GM19099 (cell line): ENCODE results near the gene RBMS2.

Experiments used
- POLR2A ChIP-seq: IDR thresholded peaks from 3 replicates; pipeline ENCODE4 v1.6.1; 2011; ENCODE audit warnings: low read depth; ENCODE audit not compliant: insufficient read length; ENCODE audit errors: extremely low read depth

RBMS2 gene, protein sequence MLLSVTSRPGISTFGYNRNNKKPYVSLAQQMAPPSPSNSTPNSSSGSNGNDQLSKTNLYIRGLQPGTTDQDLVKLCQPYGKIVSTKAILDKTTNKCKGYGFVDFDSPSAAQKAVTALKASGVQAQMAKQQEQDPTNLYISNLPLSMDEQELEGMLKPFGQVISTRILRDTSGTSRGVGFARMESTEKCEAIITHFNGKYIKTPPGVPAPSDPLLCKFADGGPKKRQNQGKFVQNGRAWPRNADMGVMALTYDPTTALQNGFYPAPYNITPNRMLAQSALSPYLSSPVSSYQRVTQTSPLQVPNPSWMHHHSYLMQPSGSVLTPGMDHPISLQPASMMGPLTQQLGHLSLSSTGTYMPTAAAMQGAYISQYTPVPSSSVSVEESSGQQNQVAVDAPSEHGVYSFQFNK

GRCh38 chr12:56521590-56522371, at the start of gene RBMS2:
RBMS2 (plus strand) TSS chr12:56521820; CDS start chr12:56522024, 204 bp downstream.
- no peak for TF ChIP-seq POLR2A

DNA sequence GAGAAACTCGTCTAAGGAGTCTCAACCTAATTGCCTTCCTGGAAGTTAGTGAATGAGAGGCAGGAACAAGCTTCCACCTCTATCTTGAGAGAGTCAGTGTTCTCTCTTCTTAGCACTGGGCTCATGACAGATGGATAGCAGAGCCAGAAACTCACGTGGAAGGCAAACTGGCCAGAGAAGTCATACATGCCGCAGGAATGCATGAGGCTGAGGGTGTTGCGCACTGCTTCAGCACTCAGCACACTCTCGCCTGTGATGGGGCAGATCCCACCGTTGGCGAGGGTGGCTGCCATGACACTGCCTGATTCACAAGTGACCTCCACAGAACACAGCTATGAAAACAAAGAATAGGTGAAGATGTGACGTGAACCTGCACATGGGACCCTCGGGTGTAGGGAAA, 47.2 kb upstream of the RBMS2 start:
- no peak for TF ChIP-seq POLR2A

GRCh38 chr12:56476143-56476542, 45.5 kb upstream of the RBMS2 start:
- no peak for TF ChIP-seq POLR2A

DNA sequence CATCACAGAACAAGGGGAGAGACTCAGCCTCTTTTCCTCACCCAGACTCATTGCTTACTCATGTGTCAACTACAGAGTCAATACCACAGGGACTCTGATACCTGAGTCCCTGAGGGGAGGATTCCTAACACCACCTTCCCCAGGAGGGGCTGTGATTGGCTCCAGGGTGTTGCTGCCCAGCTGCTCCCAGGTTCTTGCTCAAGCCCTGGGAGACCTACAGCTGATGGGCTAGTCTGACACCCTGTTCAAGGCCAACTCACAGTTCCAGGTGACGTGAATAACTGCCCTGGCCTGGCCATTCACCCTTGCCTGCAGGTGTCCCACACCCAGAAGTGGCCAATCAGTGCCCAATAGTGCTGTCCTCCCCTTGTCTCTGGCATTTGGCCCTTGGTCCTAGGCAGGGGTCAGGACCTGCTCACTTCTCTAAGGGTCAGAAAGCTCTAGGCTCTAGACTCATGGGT, 44.6 kb upstream of the RBMS2 start:
- no peak for TF ChIP-seq POLR2A

DNA sequence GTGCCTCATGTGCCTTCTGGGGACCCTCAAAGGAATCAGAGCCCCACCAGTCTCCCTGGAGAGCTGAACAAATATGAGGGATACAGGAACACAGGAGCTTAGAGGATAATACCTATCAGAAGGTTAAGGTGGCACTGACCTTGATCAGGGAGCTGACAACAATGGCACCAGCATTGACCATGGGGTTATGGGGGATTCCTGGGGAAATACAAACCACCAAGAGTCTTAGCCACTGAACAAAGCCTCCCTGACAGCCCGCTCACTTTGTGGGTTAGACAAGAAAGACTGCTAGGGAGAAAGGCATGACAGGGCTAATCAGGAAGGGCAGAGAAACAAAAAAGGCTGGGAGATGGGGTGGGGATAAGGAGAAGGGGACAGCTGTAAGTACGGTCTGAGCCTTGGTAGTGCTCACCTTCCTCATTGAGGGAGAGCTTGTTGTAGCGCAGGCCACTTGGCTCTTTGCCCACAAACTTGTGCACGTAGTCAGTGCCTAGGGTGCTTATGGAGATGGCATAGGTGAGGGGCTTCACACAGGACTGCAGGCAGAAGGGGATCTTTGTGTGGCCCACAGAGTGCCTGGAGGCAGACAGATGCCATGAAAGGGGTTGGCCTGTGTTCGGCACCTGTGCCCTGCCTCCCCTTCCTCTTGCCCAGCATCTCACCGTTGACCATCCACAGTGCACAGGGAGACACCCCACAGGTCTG, 43.9 kb upstream of the RBMS2 start:
- TF ChIP-seq POLR2A: no peak

DNA sequence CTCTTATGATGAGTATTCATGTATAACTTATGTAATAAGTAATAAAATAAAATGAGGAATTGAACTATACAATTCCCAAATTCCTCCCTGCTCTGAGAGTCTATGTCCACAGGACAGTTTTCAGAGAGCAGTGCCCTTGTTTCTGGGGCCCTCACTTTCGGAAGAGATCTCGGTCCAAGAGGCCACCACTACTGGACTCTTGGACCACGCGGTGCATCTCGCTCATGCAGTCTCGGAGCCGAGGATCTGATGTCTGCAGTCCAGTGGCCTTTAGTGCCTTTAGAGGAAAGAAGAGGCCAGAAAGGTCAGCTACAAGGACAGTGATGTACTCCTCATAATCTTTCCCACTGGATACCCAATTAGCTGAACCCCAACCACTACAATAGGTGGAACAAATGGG, 42.0 kb upstream of the RBMS2 start:
- no peak for TF ChIP-seq POLR2A

GRCh38 chr12:56484566-56484965, 37.1 kb upstream of the RBMS2 start:
- TF ChIP-seq POLR2A: no peak

DNA sequence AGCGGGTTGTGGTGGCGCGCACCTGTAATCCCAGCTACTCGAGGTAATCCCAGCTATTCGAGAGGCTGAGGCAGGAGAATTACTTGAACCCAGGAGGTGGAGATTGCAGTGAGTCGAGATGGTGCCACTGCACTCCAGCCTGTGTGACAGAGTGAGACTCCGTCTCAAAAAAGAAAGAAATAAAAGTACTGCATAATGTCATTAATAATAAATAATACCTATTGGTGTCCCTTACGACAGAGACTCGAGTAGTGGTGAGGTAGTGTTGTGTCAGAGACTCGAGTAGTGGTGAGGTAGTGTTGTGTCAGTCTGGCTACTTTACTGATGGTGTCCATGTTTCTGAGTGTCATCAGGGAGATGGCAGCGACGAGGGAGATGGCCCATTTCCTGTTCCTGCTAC, 34.9 kb upstream of the RBMS2 start:
- TF ChIP-seq POLR2A: no peak

GRCh38 chr12:56487448-56488040, 34.1 kb upstream of the RBMS2 start:
- no peak for TF ChIP-seq POLR2A

DNA sequence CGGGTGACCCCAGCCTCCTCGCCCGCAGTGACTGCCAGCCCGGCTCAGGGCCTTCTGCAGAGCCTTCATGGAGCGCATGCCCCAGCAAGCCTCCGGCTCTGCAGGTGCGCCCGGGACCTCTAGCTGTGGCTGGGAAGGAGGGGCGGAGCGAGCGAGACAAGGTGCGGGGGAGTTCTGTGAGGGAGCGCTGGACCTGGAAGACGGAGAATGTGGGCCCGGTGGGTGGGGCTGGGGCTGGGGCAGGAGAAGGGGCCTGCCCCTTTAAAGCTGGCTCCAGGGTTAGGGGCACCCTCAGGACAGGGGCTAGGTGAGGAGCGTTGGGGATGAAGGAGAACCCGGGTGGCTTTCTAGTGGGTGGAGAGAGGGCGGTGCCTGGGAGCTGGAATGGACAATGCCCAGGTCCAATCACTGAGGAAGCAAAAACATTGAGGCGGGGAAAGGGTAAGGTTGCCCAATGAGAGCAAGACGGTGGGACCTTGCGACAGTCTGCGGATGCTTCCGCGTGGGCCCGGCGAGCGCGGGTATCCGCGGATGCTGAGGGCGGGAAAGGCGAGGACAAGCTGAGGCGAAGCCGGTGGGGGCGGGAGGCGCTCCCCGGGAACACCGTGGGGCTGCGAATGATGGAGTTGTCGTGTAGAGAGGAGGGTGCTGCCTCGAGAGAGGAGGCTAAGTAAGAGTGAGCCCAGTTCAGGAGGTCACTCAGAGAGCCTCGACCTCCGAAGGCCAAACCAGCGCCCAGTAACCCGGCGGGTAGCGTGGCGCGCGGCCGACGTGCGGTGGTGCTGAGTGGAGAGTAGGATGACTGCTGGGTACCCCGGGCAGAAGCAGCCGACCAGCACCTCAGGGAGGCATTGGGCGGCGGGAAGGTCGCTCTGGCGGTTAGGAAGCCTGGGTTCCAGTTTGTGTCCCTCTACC, 33.3 kb upstream of the RBMS2 start, which contains the start of gene GLS2:
TSS of gene GLS2 (minus strand) at position 121 of the 915 bp plus-strand sequence. CDS start at position 78, 43 bp downstream.
- no peak for TF ChIP-seq POLR2A

DNA sequence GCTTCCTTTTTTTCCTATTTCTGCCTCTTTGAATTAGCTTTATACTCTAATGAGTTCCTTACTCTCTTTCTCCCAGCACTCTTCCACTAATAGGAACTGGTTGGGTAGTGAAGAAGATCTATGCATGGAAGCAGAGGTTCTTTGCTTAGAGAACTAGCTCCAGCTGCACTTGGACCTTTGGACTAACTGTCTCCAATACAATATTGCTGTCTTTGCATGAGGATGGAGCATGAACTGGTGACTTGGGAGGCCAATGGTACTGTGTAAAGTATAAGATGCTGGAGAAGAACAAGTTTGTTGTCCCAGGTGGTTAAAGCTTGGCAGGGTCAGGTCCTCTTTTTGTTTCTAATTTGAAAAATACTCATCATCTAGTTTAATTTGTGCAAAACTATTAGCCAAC, 31.3 kb upstream of the RBMS2 start:
- no peak for TF ChIP-seq POLR2A

DNA sequence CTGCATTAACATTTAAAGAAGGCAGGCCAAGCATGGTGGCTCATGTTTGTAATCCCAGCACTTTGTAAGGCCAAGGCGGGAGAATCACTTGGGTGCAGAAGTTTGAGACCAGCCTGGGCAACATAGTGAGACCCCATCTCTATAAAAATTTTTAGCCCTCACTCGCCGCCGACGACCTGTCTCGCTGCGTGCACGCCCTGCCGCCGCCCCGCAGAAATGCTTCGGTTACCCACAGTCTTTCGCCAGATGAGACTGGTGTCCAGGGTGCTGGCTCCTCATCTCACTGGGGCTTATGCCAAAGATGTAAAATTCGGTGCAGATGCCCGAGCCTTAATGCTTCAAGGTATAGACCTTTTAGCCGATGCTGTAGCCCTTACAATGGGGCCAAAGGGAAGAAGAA, 10.8 kb upstream of the RBMS2 start:
- TF ChIP-seq POLR2A: no peak

DNA sequence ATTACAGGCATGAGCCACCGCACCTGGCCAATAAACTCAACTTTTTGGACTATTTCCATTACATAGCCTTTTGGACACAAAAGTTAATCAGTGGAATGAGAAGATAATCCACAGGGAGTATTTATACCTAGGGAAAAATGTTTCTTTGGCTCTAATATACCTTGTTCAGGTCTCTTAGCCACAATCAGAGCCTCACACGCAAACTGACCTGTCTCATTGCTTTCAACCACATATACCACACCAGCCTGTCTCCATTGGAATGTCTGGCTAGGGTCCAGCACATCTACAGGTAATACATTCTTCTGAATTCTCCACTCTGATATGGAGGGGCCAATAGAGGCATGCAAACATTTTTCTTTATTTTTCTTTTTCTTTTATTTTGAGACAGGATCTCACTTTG, 3.8 kb upstream of the RBMS2 start:
- no peak for TF ChIP-seq POLR2A

DNA sequence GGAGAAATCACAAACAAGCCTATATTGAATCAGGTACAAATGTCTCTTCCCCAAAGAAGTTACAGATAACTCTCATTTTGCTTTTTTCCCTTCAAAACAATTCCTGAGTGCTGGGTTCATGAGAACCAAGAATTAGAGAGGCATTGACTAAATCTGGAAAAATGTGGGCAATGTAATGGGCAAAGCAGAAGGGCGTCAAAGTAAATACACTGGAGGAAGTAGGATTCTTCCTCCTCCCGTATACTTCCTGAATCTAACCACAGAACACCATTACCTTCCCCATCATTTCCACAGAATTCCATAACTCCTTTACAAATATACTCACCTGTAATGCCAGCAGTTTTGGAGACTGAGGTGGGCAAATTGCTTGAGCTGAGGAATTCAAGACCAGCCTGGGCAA, 3.0 kb upstream of the RBMS2 start:
- no peak for TF ChIP-seq POLR2A

GRCh38 chr12:56520048-56520447, 1.6 kb upstream of the RBMS2 start:
- TF ChIP-seq POLR2A: no peak

- no peak for TF ChIP-seq POLR2A
These were observed 1.1 kb upstream of the RBMS2 start for GRCh38 chr12:56520506-56520905.
